ENCODE results near the gene KIF21B. TPM values are rescaled to one million over a fixed set of nuclear protein-coding genes. Genes with fewer than 3 reads are reported as not detected.

Gene KIF21B
- total and polyA plus RNA-seq, 8 donors: 2.0 to 15.1 (median 9.5) TPM

DNA sequence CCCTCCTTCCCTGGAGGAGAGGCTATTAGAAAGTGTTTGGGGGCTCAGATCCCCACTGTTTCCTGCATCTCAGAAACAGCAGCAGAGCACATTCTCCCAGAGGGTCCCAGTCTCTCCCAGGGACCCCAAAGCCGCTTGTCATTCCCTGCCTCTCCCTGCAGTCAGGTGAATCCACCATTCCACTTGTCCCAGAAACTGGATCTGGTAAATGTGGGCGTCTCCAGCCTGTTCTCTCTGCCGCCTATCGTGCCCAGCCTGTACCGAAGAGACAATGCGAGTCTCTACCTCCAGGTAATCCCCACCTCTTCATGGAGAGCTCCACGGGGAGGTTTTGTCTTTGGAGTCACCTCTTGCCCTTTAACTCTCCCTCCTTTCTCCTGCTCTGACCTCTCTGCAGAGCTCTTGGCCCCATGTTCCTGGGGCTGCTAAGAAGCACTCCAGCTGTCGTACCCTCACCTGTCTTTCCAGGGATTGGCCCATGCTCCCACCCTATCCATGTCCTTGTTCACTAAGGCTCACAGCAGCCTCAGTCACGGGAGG lies 101.9 kb downstream of the KIF21B start:
- TF ChIP-seq, protein P1, sequence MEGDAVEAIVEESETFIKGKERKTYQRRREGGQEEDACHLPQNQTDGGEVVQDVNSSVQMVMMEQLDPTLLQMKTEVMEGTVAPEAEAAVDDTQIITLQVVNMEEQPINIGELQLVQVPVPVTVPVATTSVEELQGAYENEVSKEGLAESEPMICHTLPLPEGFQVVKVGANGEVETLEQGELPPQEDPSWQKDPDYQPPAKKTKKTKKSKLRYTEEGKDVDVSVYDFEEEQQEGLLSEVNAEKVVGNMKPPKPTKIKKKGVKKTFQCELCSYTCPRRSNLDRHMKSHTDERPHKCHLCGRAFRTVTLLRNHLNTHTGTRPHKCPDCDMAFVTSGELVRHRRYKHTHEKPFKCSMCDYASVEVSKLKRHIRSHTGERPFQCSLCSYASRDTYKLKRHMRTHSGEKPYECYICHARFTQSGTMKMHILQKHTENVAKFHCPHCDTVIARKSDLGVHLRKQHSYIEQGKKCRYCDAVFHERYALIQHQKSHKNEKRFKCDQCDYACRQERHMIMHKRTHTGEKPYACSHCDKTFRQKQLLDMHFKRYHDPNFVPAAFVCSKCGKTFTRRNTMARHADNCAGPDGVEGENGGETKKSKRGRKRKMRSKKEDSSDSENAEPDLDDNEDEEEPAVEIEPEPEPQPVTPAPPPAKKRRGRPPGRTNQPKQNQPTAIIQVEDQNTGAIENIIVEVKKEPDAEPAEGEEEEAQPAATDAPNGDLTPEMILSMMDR (IDR thresholded peaks at IDR 0.05): no peak
- intact Hi-C loops (cut with DNase I): no loop called here
- H3K9me3 ChIP-seq: no peaks in the 10 kb centered on the region
- no peaks in the 10 kb centered on the region for H3K27me3 ChIP-seq
- no peak overlapping the region for H3K27ac ChIP-seq
- DNase-seq (no peak), ATAC-seq (no peak)
- H3K36me3 ChIP-seq: no peaks in the 10 kb centered on the region
- H3K4me3 ChIP-seq: no peak overlapping the region
- H3K4me1 ChIP-seq: no peaks in the 10 kb centered on the region

Other genes with a start within 250 kb of the KIF21B start
- gene GPR25, start 150.7 kb downstream of the KIF21B start, total RNA-seq: under 1 TPM; 0.26 to 0.52 TPM
- not detected for gene GPR25, start 150.7 kb downstream of the KIF21B start, polyA plus RNA-seq (ENCODE audit: insufficient read length in 6 of 6)
- gene INAVA, start 128.8 kb downstream of the KIF21B start, total RNA-seq: 10 to 100 TPM in 1 of 2 donors, 1 to 10 TPM in 1; 5.5 to 23.7 TPM
- 10 to 100 TPM; 19.0 to 25.5 (median 23.1) TPM for gene INAVA, start 128.8 kb downstream of the KIF21B start, polyA plus RNA-seq (ENCODE audit: insufficient read length in 6 of 6)
- under 1 TPM in 1 of 2 donors, not detected in 1; 0.12 TPM for gene CACNA1S, start 88.7 kb upstream of the KIF21B start, total RNA-seq
- under 1 TPM; 0.10 to 0.17 (median 0.12) TPM for gene CACNA1S, start 88.7 kb upstream of the KIF21B start, polyA plus RNA-seq (ENCODE audit: insufficient read length in 6 of 6)
- 1 to 10 TPM in 1 of 2 donors, under 1 TPM in 1; 0.21 to 1.0 TPM for gene ASCL5, start 103.5 kb upstream of the KIF21B start, total RNA-seq
- under 1 TPM; 0.23 to 0.73 (median 0.58) TPM for gene ASCL5, start 103.5 kb upstream of the KIF21B start, polyA plus RNA-seq (ENCODE audit: insufficient read length in 6 of 6)
- gene TMEM9, start 130.8 kb upstream of the KIF21B start, total RNA-seq: 10 to 100 TPM; 64.0 to 74.3 TPM
- gene TMEM9, start 130.8 kb upstream of the KIF21B start, polyA plus RNA-seq (ENCODE audit: insufficient read length in 6 of 6): 100 to 1,000 TPM; 131 to 148 (median 135) TPM
- 1 to 10 TPM in 1 of 2 donors, under 1 TPM in 1; 0.97 to 3.0 TPM for gene IGFN1, start 167.1 kb upstream of the KIF21B start, total RNA-seq
- 1 to 10 TPM in 2 of 6 donors, under 1 TPM in 4; 0.60 to 1.5 (median 0.82) TPM for gene IGFN1, start 167.1 kb upstream of the KIF21B start, polyA plus RNA-seq (ENCODE audit: insufficient read length in 6 of 6)

Measured in left lung (tissue), 10 donors.